Stimulated activated CD4-positive, alpha-beta T cell treated with anti-CD3 and anti-CD28 coated beads, Interleukin-15, amount 100 ng/mL, for 48 hours (primary cell): Measurements from ENCODE around the gene NEURL4.
"Not testable (repeated sequence)": the region's sequence is repeated elsewhere in the genome, so short reads cannot be mapped to it uniquely, and the experiment has no call there.

Source experiments
- DNase-seq, 2 donors: peaks; one replicate each; pipeline ENCODE4 v3.0.0-alpha.2; 2020; ENCODE audit warnings: low read depth in 2 of 2

Gene NEURL4

DNA sequence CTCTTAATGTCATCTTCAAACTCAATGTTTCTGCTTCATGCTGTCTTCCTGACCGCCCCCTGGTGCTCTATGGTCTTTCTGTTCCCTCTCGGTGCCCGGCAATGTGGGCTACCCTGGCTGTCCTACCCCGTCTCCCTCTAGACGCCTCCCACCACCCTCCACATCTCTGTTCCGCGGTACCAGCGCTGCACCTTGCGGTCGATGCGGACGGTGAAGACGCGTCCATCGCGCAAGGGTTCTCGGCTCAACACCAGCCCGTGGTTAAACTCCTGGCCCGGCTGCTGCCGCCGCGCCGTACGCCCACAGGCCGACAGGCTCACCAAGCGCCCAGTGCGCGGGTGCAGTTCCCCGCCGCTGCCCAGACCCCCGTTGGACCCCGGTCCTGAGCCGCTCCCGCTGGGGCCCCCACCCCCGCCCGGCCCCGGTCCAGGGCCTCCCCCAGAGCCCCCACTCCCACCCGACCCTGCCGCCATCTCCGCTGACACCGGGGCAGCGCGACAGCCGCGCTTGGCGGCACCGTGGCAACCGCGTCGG is at the start of gene NEURL4:
NEURL4 (minus strand) TSS at position 496 of the 534 bp plus-strand sequence; CDS start at position 473, 23 bp downstream.
- DNase-seq: no peak

DNA sequence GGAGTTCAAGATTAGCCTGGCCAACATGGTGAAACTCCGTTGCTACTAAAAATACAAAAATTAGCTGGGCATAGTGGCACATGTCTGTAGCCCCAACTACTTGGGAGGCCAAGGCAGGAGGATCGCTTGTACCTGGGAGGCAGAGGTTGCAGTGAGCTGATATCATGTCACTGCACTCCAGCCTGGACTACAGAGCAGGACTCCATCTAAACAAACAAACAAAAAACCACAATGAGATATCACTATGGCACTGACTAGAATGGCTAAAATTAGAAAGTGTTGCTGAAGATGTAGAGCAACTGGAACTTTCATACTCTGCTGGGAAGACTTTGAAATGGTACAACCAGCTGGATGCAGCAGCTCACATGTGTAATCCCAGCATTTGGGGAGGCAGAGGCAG is 45.2 kb upstream of the NEURL4 start:
- DNase-seq: no peak

DNA sequence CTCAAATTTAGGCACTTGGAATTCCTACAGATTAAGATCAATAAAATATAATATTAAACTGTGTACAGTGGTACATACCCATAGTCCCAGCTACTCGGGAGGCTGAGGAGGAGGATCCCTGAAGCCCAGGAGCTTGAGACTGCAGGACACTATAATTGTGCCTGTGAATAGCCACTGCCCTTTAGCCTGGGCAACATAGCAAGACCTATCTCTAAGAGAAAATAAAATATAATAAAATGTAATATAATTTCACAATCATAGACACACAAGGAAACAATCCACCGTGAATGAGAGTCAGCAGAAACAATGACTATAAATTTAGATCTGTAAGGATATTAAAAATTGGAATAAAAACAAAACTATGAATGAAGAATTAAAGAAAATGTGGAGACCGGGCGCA is 41.7 kb upstream of the NEURL4 start:
- no peak for DNase-seq

DNA sequence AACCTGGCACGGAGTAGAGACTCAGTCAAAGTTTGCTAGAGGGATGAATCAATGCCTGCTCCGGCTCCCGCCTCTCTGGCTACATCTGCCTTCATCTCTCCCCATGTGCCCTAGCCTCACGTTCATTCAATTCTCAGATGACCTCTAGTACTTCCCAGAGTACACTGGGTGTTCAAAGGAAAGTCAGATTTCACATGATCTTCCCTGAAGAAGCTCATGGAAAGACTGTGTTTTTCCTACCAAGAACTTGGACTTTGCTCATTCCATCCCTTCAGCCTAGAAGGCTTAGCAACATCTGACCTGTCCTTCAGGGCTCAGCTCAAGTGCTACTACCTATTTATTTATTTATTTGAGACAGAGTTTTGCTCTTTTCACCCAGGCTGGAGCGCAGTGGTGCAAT is 40.7 kb upstream of the NEURL4 start:
- DNase-seq: no peak

GRCh38 chr17:7368599-7368994 is 39.5 kb upstream of the NEURL4 start:
- DNase-seq: not testable (repeated sequence)

GRCh38 chr17:7367918-7368598 is 38.9 kb upstream of the NEURL4 start:
- DNase-seq: no peak

GRCh38 chr17:7367083-7367482 is 37.9 kb upstream of the NEURL4 start:
- no peak for DNase-seq

GRCh38 chr17:7365963-7366362 is 36.8 kb upstream of the NEURL4 start:
- DNase-seq: not testable (repeated sequence)

GRCh38 chr17:7363311-7363710 is 34.2 kb upstream of the NEURL4 start:
- DNase-seq: no peak

- DNase-seq: no peak
Measured at GRCh38 chr17:7361906-7362305, 32.8 kb upstream of the NEURL4 start.

- DNase-seq: no peak
Measured at GRCh38 chr17:7357381-7357780, 28.2 kb upstream of the NEURL4 start.

DNA sequence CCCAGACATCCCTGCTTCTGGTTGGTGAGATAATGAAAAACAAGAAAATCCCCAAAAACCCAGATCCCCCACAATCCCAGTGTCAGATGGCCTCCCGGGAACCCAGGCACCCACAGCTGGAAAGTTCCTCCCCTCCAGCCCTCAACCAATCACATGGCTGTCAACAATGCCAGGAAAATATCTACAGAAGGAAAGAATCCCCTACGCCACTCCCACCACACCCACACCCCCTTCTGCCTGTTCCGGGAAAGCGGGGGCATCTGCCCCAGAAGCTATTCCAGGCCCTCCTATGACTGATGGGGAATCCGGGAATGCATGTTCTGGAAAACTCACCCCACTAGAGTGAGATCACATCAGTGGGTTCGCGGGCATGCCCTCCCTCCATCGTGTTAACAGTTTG is 27.6 kb upstream of the NEURL4 start:
- DNase-seq: no peak

DNA sequence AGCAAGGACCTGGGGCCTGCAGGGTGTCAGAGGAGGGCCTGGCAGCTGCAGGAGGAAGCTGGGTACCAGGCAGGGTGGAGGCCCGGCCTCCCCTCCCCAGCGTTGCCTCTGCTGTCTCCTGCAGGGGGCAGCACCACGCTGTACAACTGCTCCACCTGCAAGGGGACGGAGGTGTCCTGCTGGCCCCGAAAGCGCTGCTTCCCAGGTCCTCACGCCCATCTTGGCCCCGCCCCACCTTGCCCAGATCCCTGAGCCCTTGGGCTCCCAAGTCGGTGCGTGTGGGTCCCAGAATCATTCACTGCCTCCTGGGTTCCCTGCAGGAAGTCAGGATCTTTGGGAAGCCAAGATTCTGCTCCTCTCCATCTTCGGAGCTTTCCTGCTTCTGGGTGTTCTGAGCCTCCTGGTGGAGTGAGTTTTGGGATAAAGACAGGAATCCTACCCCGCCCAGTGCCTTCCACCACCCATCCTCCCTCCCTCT is 27.0 kb upstream of the NEURL4 start:
- peak; percentile 75 to 86 for DNase-seq

GRCh38 chr17:7355573-7355972 is 26.4 kb upstream of the NEURL4 start:
- no peak for DNase-seq

- DNase-seq: no peak
Measured at GRCh38 chr17:7355053-7355452, 25.9 kb upstream of the NEURL4 start, which contains the start of gene TMEM95. Gene TMEM95, plus strand, starts transcription at chr17:7355156. Its CDS starts 49 bp downstream, at chr17:7355205.

DNA sequence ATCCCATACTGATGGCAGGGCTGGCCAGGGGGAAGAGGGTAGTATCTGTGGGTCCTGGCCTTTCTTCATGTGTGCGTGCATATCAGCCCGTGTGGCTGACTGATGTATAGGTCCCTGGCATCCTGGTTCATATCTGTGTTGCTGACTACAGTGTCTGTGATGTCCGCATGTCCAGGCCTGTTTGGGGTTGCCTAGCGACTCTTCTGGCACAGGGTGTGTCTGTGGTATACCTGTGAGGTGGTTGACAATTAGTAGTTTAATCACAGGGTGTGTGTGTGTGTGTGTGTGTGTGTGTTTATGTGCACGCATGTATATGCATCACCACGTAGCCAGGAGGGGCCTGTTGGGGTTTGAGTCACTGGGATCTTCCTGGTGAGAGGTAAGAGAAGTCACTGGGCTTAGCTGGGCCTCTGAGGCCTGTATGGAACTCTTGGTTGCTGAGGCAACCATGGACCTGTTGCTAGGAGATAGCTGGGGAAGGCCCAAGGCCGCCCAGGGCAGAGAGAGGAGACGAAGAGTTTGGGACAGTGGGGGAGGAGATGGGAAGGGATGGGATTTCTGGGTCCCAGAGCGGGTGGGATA is 25.2 kb upstream of the NEURL4 start:
- DNase-seq: peak; percentile 17 to 50

DNA sequence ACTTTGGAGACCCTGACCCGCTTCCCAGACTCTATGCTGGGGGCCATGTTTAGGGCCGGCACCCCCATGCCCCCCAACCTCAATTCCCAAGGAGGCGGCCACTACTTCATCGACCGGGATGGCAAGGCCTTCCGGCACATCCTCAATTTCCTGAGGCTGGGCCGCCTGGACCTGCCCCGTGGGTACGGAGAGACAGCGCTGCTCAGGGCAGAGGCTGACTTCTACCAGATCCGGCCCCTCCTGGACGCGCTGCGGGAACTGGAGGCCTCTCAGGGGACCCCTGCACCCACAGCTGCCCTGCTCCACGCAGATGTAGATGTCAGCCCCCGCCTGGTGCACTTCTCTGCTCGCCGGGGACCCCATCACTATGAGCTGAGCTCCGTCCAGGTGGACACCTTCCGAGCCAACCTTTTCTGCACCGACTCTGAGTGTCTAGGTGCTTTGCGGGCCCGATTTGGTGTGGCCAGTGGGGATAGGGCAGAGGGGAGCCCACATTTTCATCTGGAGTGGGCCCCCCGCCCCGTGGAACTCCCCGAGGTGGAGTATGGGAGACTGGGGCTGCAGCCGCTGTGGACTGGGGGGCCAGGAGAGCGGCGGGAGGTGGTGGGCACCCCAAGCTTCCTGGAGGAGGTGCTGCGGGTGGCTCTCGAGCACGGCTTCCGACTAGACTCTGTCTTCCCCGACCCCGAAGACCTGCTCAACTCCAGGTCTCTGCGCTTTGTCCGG is 23.9 kb upstream of the NEURL4 start:
- no peak for DNase-seq

- no peak for DNase-seq
Measured at GRCh38 chr17:7352503-7352889, 23.4 kb upstream of the NEURL4 start.

- peak; percentile 55 to 78 for DNase-seq
Measured at GRCh38 chr17:7351665-7352502, 22.7 kb upstream of the NEURL4 start, which contains the start of gene KCTD11. Gene KCTD11, plus strand, starts transcription at chr17:7352162.

- no peak for DNase-seq
Measured at GRCh38 chr17:7348478-7349242, 19.5 kb upstream of the NEURL4 start.
